Mammary epithelial cell (primary cell): ENCODE data around the gene KCNMA1.

Experiments used
- CTCF ChIP-seq, 2 donors: IDR thresholded peaks in 1 of 2; conservative IDR thresholded peaks in 1 of 2; 2 replicates each; pipeline ENCODE4 v1.5.1; 2011 to 2012; ENCODE audit warnings: inconsistent platforms in 2 of 2, low read length in 2 of 2, mild to moderate bottlenecking in 2 of 2, control low read depth in 1 of 2, low read depth in 1 of 2; ENCODE audit not compliant: insufficient read depth in 1 of 2; ENCODE audit errors: extremely low read depth in 1 of 2
- EZH2 ChIP-seq: IDR thresholded peaks from 2 replicates; pipeline ENCODE4 v1.6.1; 2012; ENCODE audit warnings: low read length, inconsistent platforms, borderline replicate concordance

GRCh38 chr10:76905251-76905650 is 732.4 kb downstream of the KCNMA1 start:
- no peak for TF ChIP-seq CTCF (conservative IDR thresholded peaks at IDR 0.05 in 1 of 2, IDR thresholded peaks at IDR 0.05 in 1 of 2; ENCODE audit: extremely low read depth in 1 of 2, insufficient read depth in 1 of 2, low read depth in 1 of 2, low read length in 2 of 2)
- no peak for TF ChIP-seq EZH2
